GM12872 (cell line): ENCODE measurements around the gene TOR3A.

ENCODE experiments used
- TF ChIP-seq, protein P1 (sequence below): IDR thresholded peaks from 3 replicates; pipeline ENCODE4 v1.5.1; 2011; ENCODE audit warnings: low read depth, mild to moderate bottlenecking, low read length, moderate library complexity; ENCODE audit not compliant: insufficient read depth

TOR3A gene

DNA sequence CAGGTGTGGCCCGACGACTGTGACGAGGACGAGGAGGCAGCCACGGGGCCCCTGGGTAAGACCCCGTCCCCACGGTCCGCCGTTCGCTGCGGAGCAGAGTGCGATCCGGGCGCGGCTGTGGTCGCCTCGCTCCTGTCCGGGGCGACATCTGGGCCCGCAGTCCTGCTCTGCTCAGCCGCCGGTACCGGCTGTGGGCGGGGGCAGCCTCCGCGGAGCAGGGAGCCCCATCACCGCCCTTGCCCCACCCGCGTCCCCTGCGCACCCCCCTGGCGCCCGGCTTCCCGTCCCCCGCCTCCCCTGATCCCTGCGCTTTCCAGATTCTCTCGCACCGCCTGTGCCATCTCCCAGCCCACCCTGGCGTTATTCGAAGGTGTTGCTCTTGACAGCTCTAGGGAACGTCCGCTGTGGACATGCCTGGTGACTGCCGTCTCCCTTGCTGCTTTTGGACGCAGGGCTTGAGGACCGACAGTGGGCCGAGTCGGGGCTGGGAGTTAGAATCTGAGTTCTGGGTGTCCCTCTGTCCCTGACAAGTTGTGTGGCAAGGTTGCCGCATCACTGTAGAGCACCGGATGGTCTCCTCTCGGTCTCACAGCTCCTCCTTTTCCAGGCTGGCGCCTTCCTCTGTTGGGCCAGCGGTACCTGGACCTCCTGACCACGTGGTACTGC is 596 bp downstream of the TOR3A start:
- TF ChIP-seq, protein P1, sequence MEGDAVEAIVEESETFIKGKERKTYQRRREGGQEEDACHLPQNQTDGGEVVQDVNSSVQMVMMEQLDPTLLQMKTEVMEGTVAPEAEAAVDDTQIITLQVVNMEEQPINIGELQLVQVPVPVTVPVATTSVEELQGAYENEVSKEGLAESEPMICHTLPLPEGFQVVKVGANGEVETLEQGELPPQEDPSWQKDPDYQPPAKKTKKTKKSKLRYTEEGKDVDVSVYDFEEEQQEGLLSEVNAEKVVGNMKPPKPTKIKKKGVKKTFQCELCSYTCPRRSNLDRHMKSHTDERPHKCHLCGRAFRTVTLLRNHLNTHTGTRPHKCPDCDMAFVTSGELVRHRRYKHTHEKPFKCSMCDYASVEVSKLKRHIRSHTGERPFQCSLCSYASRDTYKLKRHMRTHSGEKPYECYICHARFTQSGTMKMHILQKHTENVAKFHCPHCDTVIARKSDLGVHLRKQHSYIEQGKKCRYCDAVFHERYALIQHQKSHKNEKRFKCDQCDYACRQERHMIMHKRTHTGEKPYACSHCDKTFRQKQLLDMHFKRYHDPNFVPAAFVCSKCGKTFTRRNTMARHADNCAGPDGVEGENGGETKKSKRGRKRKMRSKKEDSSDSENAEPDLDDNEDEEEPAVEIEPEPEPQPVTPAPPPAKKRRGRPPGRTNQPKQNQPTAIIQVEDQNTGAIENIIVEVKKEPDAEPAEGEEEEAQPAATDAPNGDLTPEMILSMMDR, result no peak

DNA sequence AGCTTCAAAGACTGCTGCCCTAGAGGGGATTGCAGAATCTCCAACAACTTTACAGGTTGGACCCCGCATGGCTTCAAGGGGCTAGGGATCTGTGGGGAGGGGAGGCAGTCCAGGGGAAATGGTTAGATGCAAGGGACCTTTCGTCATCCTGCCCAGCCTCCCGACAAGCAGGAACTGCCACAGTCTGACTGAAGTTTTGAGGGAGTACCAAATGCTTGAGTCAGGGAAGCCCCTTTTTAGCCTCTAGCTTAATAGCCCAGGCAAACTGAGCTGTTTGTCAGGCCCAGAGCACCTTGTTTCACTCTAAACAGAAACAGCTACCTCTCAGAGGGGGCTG is 1.1 kb downstream of the TOR3A start:
- TF ChIP-seq, protein P1, result no peak

DNA sequence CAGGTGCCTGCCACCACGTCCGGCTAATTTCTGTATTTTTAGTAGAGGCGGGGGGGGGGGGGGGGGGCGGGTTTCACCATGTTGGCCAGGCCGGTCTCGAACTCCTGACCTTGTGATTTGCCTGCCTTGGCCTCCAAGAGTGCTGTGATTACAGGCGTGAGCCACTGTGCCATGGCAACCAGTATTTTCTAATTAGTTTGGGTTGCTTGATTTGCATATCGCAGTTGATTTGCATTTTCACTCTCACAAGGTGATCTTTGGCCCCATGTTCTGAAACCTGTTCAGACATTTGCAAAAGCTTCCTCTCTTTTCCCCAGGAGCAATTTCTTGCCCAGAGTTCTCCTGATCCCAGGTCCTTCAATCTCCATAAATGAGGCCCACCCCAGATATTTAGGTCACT is 1.7 kb downstream of the TOR3A start:
- TF ChIP-seq, protein P1, result no peak

DNA sequence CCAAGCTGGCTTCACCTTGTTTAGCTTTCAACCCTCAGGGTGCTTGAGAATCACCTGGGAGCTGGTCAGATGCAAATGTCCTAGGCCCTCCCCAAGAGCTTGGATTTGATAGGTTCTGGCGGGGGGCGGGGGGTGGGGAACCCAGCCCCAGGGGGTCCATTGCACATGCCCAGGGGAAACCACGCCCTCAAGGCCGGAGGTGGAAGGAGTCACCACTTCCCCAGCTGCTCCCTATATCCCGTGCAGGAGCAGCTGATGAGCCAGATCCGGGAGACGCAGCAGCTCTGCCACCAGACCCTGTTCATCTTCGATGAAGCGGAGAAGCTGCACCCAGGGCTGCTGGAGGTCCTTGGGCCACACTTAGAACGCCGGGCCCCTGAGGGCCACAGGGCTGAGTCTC is 5.8 kb downstream of the TOR3A start:
- TF ChIP-seq, protein P1, result no peak

DNA sequence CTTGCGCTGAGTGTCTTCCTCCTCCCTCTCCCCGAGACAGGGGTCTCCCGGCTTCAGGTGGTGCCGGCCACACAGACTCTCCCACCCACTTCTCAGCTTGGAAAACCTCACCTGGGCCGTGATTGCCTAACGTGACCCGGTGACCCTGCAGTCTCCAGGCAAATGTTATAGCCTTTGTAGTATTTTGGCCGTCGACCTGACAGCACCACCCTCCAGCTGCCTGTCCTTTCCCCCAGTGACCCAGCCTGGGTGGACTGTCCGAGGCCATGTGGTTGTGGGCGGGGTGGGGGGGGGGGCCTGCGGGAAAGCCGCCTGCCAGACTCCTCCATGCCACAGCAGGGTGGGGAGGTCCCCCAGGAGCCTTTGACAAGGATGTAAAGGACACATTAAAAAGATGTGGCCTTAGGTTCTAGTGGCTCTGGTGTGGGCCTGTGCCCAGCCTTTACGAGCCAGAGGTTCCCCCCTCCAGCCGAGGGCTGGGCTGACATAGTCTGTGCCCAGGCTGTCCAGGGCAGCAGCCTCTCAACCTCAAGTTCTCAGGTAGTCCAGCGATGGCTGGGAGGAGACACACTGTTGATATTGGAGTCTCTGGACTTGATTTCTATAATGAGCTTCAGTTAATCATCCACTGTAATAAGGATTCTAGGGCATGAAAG is 8.1 kb downstream of the TOR3A start:
- TF ChIP-seq, protein P1, result no peak

DNA sequence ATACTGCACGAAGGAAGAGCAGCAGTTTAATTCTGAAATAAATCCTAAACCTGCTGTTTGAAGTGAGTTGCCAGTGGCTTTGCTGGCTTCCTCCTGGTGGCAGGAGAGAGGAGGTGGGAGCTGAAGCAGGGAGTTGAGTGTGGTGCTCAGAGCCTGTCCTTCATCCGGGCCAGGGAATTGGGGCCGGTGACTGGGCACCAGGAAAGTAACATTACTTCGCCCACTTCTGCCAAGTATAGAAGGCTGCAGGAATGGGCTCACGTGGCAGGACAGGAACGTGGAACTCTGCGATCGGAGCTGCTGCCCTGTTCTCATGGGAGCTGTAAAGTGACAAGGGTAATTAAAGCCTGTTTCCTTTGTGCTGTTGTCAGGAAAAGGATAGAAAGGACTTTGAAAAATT is 8.7 kb downstream of the TOR3A start:
- TF ChIP-seq, protein P1, result no peak

DNA sequence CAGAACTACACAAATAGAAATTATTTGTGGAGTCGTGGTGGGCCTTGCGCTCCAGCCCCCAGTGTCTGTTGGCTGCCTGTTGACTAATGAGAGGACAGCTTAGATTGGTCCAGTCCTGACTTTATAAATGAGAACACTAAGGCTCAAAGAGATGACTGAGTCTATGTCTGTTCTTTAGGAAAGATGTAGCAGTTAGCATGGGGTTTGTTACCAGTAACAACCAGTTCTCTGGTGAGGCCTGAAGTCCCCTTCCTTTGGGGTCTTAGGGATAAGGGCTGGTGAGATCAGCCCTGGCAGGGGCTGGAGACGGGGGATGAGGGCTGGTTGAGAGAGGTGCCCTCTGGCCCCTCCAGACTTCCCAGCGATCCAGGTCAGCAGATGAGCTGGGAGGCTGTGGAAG is 9.1 kb downstream of the TOR3A start:
- TF ChIP-seq, protein P1, result no peak
